Lung (tissue), 12 donors: ENCODE results near the gene ANO9. TPM values are rescaled to one million over a fixed set of nuclear protein-coding genes. Genes with fewer than 3 reads are reported as not detected.
"Not testable (repeated sequence)": the region's sequence is repeated elsewhere in the genome, so short reads cannot be mapped to it uniquely, and the experiment has no call there.

Experiments
- ATAC-seq: fragments of 200-7000 bp; cut with Tn5 transposase; one replicate; pipeline ENCODE4 v1.9.1; 2020; ENCODE audit warnings: moderate number of reproducible peaks; ENCODE audit not compliant: insufficient read depth, low FRiP score
- DNase-seq, 3 donors: peaks; one replicate each; pipeline ENCODE4 v3.0.0-alpha.2; 2013 to 2017
- H3K27ac ChIP-seq, 2 donors: one replicate each; pipeline ENCODE4 v1.5.1; 2013; ENCODE audit warnings: mild to moderate bottlenecking in 2 of 2, moderate library complexity in 2 of 2, control low read depth in 1 of 2, inconsistent platforms in 1 of 2, low read depth in 1 of 2, low read length in 1 of 2
- H3K27me3 ChIP-seq, 3 donors: one replicate each; pipeline ENCODE4 v1.5.1; 2013; ENCODE audit warnings: low read length in 2 of 3; ENCODE audit not compliant: control insufficient read depth in 3 of 3, insufficient read depth in 3 of 3
- H3K36me3 ChIP-seq, 4 donors: one replicate each; pipeline ENCODE4 v1.5.1; 2013; ENCODE audit warnings: low read length in 4 of 4, mild to moderate bottlenecking in 1 of 4, moderate library complexity in 1 of 4; ENCODE audit not compliant: control insufficient read depth in 4 of 4, insufficient read depth in 4 of 4
- H3K4me1 ChIP-seq, 5 donors: one replicate each; pipeline ENCODE4 v1.5.1; 2013; ENCODE audit warnings: low read length in 5 of 5, mild to moderate bottlenecking in 2 of 5, moderate library complexity in 1 of 5; ENCODE audit not compliant: control insufficient read depth in 5 of 5, insufficient read depth in 5 of 5
- H3K4me3 ChIP-seq: one replicate; pipeline ENCODE4 v1.5.1; 2013; ENCODE audit warnings: mild to moderate bottlenecking, control low read depth, moderate library complexity
- H3K9ac ChIP-seq, 2 donors: one replicate each; pipeline ENCODE4 v1.5.1; 2013; ENCODE audit warnings: low read length in 2 of 2, control low read depth in 1 of 2; ENCODE audit not compliant: insufficient read depth in 1 of 2
- H3K9me3 ChIP-seq, 4 donors: one replicate each; pipeline ENCODE4 v1.5.1; 2013; ENCODE audit warnings: low read length in 3 of 4, mild to moderate bottlenecking in 1 of 4, moderate library complexity in 1 of 4; ENCODE audit not compliant: control insufficient read depth in 4 of 4, insufficient read depth in 3 of 4
- CTCF ChIP-seq: IDR thresholded peaks from 2 replicates; pipeline ENCODE4 v1.5.1; 2012; ENCODE audit warnings: mild to moderate bottlenecking; ENCODE audit errors: control extremely low read depth, extremely low read depth
- WGBS, 2 donors: extraction: QIAGEN DNeasy Blood & Tissue Kit; methylation state at CpG; one replicate each; pipeline ENCODE4 v1.1.7; 2013; 5-methylcytosine and 5-hydroxymethylcytosine counted together
- polyA plus RNA-seq, 2 donors: library from polyadenylated mRNA; stranded (reverse); fragments of 200-250 nt; gene quantifications; one replicate each; pipeline ENCODE4 v1.2.1, GENCODE V29; 2013
- total RNA-seq, 2 donors: library from RNA; depleted of rRNA in 1 of 2; stranded (reverse); fragments of >200 nt in 1 of 2; gene quantifications; one replicate each; pipeline ENCODE4 v1.2.1, GENCODE V29; 2014 to 2021
- donor health status: control.
- donor health status: control.
- donor health status: Bipolar disorder and iron deficiency.
- donor health status: healthy.
- donor health status: DM: yes; HTN: yes; CAD: no.

Gene ANO9
- total and polyA plus RNA-seq, 4 donors, result 5.8 to 18.6 (median 13.2) TPM

DNA sequence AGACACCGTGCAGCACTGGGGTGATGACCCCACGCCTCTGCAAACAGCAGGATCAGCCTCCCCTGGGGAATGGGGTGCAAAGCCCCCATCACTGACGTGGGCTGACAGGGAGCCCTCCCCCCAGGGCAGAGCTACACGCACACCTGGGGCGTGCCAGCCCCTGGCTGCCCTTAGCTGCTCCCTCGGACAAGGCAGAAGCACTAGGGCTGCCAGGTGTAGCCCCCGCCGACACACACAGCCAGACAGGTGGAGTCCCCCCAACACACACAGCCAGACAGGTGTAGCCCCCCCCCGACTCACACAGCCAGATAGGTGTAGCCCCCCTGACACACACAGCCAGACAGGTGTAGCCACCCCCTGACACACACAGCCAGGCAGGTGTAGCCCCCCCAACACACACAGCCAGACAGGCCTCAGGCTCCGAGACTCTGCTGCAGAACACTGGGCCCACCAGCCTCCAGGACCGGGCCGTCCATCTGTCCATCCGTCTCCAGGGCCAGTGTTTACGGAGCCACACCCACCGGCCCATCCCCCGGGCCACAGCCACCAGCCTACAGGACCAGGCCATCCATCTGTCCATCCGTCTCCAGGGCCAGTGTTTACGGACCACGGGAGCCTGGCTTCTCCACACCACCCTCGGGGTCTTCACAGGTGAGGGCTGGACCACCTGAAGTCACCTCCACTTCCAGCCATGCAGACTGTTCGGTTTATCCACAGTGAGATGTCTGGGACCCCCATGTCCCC, 3.5 kb downstream of the ANO9 start:
- Histone ChIP-seq H3K36me3 (no peaks in the 10 kb centered on the region), H3K9ac (no peak overlapping the region), H3K4me3 (no peak overlapping the region), H3K27ac (no peak overlapping the region), H3K4me1 (peaks cover 0 to 3% (median 0%) of the 10 kb centered on the region in 5 donors), H3K27me3 (no peaks in the 10 kb centered on the region), H3K9me3 (no peaks in the 10 kb centered on the region)
- ATAC-seq, result no peak
- TF ChIP-seq CTCF, result no peak
- WGBS, 2 donors, result 87 to 91% methylated on average over 19 to 21 of the region's 21 CpGs
- no peak for DNase-seq

- H3K4me1 ChIP-seq, result peaks cover 0 to 3% (median 0%) of the 10 kb centered on the region in 5 donors
- H3K9ac ChIP-seq, result no peak overlapping the region
- H3K27ac ChIP-seq, result no peak overlapping the region
- H3K9me3 ChIP-seq, result no peaks in the 10 kb centered on the region
- H3K4me3 ChIP-seq, result no peak overlapping the region
- no peak for ATAC-seq
- H3K36me3 ChIP-seq, result no peaks in the 10 kb centered on the region
- no peak for DNase-seq
- no peaks in the 10 kb centered on the region for H3K27me3 ChIP-seq
- no peak for TF ChIP-seq CTCF
- WGBS, 2 donors, result 78 to 83% methylated on average over 17 of the region's 17 CpGs
These were observed 4.5 kb downstream of the ANO9 start for GRCh38 chr11:437228-437870.

DNA sequence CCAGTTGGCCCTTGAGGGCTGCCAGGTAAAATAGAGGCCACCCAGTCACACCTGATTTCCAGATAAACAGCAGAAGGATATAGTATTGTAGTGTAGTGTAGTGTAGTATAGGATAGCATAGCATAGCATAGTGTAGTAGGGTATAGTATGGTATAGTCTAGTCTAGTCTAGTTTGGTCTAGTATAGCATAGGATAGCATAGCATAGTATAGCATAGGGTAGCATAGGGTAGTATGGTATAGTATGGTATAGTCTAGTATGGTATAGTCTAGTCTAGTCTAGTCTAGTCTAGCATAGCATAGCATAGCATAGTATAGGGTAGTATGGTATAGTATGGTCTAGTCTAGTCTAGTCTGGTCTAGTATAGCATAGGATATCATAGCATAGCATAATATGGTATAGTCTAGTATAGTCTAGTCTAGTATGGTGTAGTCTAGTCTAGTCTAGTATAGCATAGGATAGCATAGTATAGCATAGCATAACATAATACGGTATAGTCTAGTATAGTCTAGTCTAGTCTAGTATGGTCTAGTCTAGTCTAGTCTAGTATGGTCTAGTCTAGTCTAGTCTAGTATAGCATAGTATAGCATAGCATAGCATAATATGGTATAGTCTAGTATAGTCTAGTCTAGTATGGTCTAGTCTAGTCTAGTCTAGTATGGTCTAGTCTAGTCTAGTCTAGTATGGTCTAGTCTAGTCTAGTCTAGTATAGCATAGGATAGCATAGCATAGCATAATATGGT, 6.6 kb downstream of the ANO9 start:
- H3K36me3 ChIP-seq, H3K9me3 ChIP-seq, H3K4me3 ChIP-seq, DNase-seq, H3K4me1 ChIP-seq, H3K27ac ChIP-seq, ATAC-seq, H3K27me3 ChIP-seq, H3K9ac ChIP-seq: not testable (repeated sequence)
- 98 to 100% methylated on average over 1 of the region's 1 CpG for WGBS, 2 donors

- no peak overlapping the region for H3K27ac ChIP-seq
- H3K36me3 ChIP-seq, result no peaks in the 10 kb centered on the region
- WGBS, 2 donors, result 90 to 95% methylated on average over 16 of the region's 16 CpGs
- ATAC-seq, result no peak
- no peak for DNase-seq
- no peaks in the 10 kb centered on the region for H3K27me3 ChIP-seq
- H3K4me1 ChIP-seq, result no peaks in the 10 kb centered on the region
- no peaks in the 10 kb centered on the region for H3K9me3 ChIP-seq
- no peak overlapping the region for H3K4me3 ChIP-seq
- no peak for TF ChIP-seq CTCF
- H3K9ac ChIP-seq, result no peak overlapping the region
These were observed 7.3 kb downstream of the ANO9 start for GRCh38 chr11:434496-434895.
